Measurements from ENCODE around the gene FNBP1. TPM values are rescaled to one million over a fixed set of nuclear protein-coding genes. Genes with fewer than 3 reads are reported as not detected.
A peak's percentile ranks its signal among the peaks of the same experiment; 100 is the strongest.

Gene FNBP1
- total and polyA plus RNA-seq, 7 experiments from 2014 or later: 138 to 207 (median 166) TPM

DNA sequence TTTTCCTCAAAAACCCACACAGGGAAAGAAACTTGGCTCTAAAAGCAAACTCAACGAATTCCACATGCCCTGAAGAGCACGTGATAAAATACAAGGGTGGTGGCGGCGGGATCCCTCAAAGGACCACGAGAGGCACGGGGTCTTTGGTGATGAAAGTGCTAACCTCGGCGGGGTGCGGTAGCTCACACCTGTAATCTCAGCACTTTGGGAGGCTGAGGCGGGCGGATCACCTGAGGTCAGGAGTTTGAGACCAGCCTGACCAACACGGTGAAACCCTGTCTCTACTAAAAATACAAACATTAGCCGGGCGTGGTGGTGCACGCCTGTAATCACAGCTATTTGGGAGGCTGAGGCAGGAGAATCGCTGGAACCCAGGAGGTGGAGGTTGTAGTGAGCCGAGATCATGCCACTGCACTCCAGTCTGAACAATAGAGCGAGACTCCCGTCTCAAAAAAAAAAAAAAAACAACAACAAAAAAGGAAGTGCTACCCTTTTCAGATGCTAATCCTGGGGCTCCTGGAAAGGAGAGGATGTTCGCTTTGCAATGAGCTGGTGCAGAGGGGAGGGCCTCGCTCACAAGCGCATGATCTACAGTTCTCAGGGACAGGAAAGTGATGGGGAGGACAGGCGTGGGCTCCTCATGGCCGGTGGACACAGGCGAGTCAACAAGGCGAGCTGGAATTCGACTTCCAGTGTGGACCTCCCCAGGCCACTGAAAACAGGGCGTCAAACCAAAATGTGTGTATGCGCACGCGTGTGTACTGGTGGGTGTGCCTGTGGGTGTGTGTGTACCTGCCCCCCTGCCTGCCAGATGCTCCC is 153.7 kb downstream of the FNBP1 start:
- no peaks in the 10 kb centered on the region for H3K27me3 ChIP-seq (ENCODE audit: control insufficient read depth in 2 of 2, insufficient read depth in 2 of 2, low read length in 2 of 2)
- peak in 6 of 9 donors; percentile 41 to 49 (median 43) for DNase-seq
- no peaks in the 10 kb centered on the region for H3K9me3 ChIP-seq (ENCODE audit: control insufficient read depth in 2 of 3, low read length in 3 of 3)
- Mint-ChIP-seq H3K36me3 (peaks cover 0 to 48% (median 10%) of the 10 kb centered on the region in 5 donors), H3K9me3 (peaks cover 0 to 14% (median 0%) of the 10 kb centered on the region in 11 donors), H3K27ac (peak overlapping the region; percentile 97 to 100 (median 100)), H3K4me3 (peak overlapping the region; percentile 85 to 98 (median 94)), H3K4me1 (peaks cover 58 to 93% (median 72%) of the 10 kb centered on the region in 7 donors), H3K27me3 (peaks cover 0 to 4% (median 0%) of the 10 kb centered on the region in 5 donors)
- H3K4me3 ChIP-seq (ENCODE audit: low read length): peak overlapping the region; percentile 58
- peak overlapping the region; percentile 99 for H3K27ac ChIP-seq (ENCODE audit: low read depth, low read length)
- intact Hi-C loops (cut with micrococcal nuclease): loop anchor here (2.0 to 5.0 kb wide), 7 partner anchors 33 to 477 kb away; partner anchors contain the start of gene NTMT1 (in 1 of the 2)
- no peak for ATAC-seq
- ChIA-PET CTCF (interaction anchor here (0.9 to 1.0 kb wide), 3 partner anchors 150 to 164 kb away, joined by 3 to 4 read pairs (median 3); partner anchors contain the start of gene GPR107), POLR2A (interaction anchor here (0.6 to 11.8 kb wide), 19 partner anchors 9 to 1985 kb away, joined by 3 to 202 read pairs (median 4); partner anchors contain the start of genes C9orf78, FNBP1, GPR107 and PKN3)
- peaks cover 0 to 5% (median 0%) of the 10 kb centered on the region in 3 experiments for H3K36me3 ChIP-seq (ENCODE audit: control insufficient read depth in 2 of 3, insufficient read depth in 3 of 3, low read length in 3 of 3)
- H3K4me1 ChIP-seq (ENCODE audit: control insufficient read depth in 2 of 2, insufficient read depth in 2 of 2, low read length in 2 of 2): peaks cover 49 to 68% of the 10 kb centered on the region in 2 donors

DNA sequence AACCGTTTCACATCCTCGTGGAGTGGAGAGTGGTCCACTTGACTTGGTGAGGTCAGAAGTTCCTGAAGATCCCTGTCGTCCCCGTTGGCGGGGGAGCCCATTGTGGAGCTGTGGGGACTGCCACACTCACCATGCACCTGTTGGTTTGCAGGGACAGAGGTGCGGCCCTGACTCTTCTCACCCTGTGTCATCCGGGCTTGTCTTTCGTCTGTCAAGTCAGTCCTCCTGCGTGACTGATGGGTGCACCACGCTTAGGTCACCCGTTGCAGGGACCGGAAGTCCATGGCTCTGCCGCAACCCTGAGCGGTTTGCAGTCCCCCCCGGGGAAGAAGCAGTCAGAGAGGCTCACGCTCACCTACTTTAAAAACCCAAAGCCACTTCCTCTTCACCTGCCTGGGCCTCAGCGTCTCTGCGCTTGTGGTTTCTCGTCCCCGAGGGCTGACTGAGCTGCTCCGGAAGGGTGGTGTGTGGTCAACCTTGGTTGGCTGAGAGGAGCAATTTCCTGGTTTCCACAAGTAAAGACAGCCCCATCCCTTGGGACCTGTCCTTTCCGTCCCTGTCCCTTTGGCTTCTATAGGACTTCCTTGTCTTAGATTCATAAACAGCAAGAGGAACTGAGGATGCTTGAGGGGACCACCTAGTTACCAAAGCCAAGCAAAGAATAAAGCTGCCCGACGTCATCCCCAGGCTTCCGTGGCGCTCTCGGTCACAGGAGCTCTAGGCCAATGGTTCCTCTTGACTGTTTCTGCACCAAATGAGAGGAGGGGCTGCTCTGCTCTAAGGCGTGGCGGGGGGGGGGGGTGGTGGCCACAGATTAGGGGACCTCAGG is 154.5 kb downstream of the FNBP1 start:
- Histone ChIP-seq H3K27ac (ENCODE audit: low read depth, low read length) (peak overlapping the region; percentile 99), H3K27me3 (ENCODE audit: control insufficient read depth in 2 of 2, insufficient read depth in 2 of 2, low read length in 2 of 2) (no peaks in the 10 kb centered on the region), H3K4me1 (ENCODE audit: control insufficient read depth in 2 of 2, insufficient read depth in 2 of 2, low read length in 2 of 2) (peaks cover 50 to 69% of the 10 kb centered on the region in 2 donors), H3K4me3 (ENCODE audit: low read length) (peak overlapping the region; percentile 58), H3K36me3 (ENCODE audit: control insufficient read depth in 2 of 3, insufficient read depth in 3 of 3, low read length in 3 of 3) (peaks cover 0 to 5% (median 0%) of the 10 kb centered on the region in 3 experiments), H3K9me3 (ENCODE audit: control insufficient read depth in 2 of 3, low read length in 3 of 3) (no peaks in the 10 kb centered on the region)
- intact Hi-C loops (cut with micrococcal nuclease): loop anchor here (1.0 to 5.0 kb wide), 13 partner anchors 34 to 476 kb away; partner anchors contain the start of genes C9orf78 (in 1 of the 2), FNBP1 (in 1 of the 2), NTMT1 (in 1 of the 2) and USP20 (in 1 of the 2)
- DNase-seq (peak; percentile 68 to 96 (median 95)), ATAC-seq (peak; percentile 66)
- peaks cover 62 to 95% (median 73%) of the 10 kb centered on the region in 7 donors for H3K4me1 Mint-ChIP-seq
- H3K9me3 Mint-ChIP-seq: peaks cover 0 to 14% (median 0%) of the 10 kb centered on the region in 11 donors
- peaks cover 0 to 48% (median 8%) of the 10 kb centered on the region in 5 donors for H3K36me3 Mint-ChIP-seq
- ChIA-PET CTCF (interaction anchor here (0.7 to 1.4 kb wide), 4 partner anchors 54 to 212 kb away, joined by 3 to 4 read pairs (median 4); partner anchors contain the start of gene GPR107), POLR2A (interaction anchor here (0.6 to 11.8 kb wide), 24 partner anchors 10 to 1186 kb away, joined by 3 to 202 read pairs (median 5); partner anchors contain the start of genes C9orf78, FNBP1, GPR107 and PKN3)
- peak overlapping the region; percentile 85 to 98 (median 94) for H3K4me3 Mint-ChIP-seq
- peak overlapping the region; percentile 97 to 100 (median 100) for H3K27ac Mint-ChIP-seq
- peaks cover 0 to 4% (median 0%) of the 10 kb centered on the region in 5 donors for H3K27me3 Mint-ChIP-seq

DNA sequence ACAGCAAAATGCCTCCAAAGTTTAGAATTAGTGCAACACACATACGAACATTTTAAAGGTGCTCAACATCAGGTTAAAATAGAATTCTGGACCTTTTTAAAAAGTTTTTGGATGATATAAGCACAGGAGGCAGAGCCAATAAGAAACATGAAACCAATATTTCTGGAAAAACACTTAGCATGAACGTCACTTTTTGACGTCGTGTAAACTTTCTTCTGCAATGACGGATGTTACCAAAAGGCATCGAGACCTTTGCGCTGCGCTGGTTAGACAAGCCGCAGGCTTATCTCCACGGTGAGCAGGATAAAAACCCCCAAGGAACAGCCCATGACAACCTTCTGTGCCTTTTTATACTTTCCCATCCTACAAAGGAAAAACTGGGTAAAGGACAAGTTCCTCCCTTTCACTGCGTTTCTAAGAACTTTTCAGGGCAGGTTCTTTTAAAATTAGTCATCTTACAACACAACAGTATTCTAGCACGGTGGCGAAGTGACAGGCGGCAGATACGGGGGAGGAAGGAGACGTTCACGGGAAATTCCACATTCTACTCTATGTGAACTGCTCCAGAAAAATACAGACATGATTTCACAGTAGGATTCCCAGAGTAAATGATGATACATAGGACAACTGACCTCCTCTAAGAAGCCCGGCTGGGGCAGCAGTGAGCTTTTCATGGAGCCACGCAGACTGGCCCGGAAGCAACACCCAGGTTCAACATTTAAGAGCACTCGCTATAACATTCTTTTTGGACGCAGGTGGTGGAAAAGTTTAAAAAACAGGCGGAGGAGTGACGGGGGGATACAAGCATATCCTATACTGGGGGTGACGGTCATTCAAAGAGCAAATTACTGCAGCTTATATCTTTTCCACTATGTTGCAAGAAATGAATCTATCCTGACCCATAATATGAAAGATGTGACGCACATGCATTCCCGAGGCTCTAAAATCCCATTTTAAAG is 155.4 kb downstream of the FNBP1 start:
- H3K36me3 ChIP-seq (ENCODE audit: control insufficient read depth in 2 of 3, insufficient read depth in 3 of 3, low read length in 3 of 3): no peaks in the 10 kb centered on the region
- Mint-ChIP-seq H3K9me3 (peaks cover 0 to 14% (median 0%) of the 10 kb centered on the region in 11 donors), H3K27ac (peak overlapping the region; percentile 97 to 100 (median 100)), H3K4me3 (peak overlapping the region; percentile 85 to 98 (median 94)), H3K4me1 (peaks cover 62 to 89% (median 72%) of the 10 kb centered on the region in 7 donors), H3K36me3 (peaks cover 0 to 44% (median 5%) of the 10 kb centered on the region in 5 donors), H3K27me3 (peaks cover 0 to 4% (median 0%) of the 10 kb centered on the region in 5 donors)
- CTCF ChIA-PET: interaction anchor here (0.7 to 1.5 kb wide), 11 partner anchors 24 to 452 kb away, joined by 3 to 8 read pairs (median 4); partner anchors contain the start of gene GPR107
- peak overlapping the region; percentile 58 for H3K4me3 ChIP-seq (ENCODE audit: low read length)
- intact Hi-C loops (cut with micrococcal nuclease): loop anchor here (1.0 to 5.0 kb wide), 13 partner anchors 35 to 475 kb away; partner anchors contain the start of genes C9orf78 (in 1 of the 2), FNBP1 (in 1 of the 2), NTMT1 (in 1 of the 2) and USP20 (in 1 of the 2)
- peaks cover 44 to 63% of the 10 kb centered on the region in 2 donors for H3K4me1 ChIP-seq (ENCODE audit: control insufficient read depth in 2 of 2, insufficient read depth in 2 of 2, low read length in 2 of 2)
- DNase-seq (peak in 8 of 9 donors; percentile 65 to 94 (median 90)), ATAC-seq (peak; percentile 44)
- no peaks in the 10 kb centered on the region for H3K9me3 ChIP-seq (ENCODE audit: control insufficient read depth in 2 of 3, low read length in 3 of 3)
- POLR2A ChIA-PET: interaction anchor here (0.7 to 11.8 kb wide), 34 partner anchors 7 to 240 kb away, joined by 3 to 202 read pairs (median 5); partner anchors contain the start of genes C9orf78, FNBP1, GPR107 and USP20
- H3K27ac ChIP-seq (ENCODE audit: low read depth, low read length): peak overlapping the region; percentile 99
- H3K27me3 ChIP-seq (ENCODE audit: control insufficient read depth in 2 of 2, insufficient read depth in 2 of 2, low read length in 2 of 2): no peaks in the 10 kb centered on the region

DNA sequence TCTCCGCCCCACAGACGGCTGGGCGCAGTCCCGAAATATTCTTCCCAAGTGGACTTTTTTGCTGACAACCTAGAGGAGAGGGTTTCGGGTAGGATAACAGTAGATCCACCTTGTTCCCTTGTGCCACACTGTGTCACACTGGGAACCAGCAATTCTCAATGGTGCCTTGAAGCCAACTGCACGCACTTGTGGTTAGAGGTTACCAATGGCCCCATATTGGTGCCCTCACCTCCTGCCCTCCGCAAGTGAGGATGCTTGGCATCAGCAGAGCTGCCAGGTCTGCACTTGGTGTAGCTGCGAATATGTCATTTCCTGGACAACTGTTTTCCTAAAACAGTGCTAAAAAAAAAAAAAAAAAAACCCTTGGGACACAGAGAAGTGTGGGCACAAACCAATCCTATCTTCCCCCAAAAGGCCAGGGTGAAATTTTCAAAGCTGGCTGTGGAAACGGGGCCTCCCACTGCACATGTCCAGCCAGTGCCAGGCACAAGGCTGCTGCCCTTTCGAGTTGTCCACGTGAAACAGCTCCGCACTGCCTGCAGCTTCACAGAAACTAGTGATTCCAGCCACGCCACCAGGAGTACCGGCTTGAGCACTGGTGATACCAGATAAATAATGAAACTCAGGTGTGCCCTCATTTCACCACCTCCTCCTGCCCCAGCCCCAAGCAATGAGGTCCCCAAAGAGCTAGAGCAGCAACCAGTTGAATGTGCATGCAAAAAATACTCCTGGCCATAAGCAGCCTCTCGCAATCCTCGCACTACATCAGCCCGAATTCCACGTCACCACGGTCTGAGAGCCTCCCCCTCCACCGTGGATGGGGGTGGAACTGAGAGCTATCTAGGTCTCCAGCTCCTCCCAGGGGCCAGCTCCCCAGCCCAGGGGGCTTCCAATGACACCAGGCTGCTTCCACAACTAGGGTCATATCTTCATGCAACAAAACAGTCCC is 156.5 kb downstream of the FNBP1 start:
- peaks cover 33 to 52% of the 10 kb centered on the region in 2 donors for H3K4me1 ChIP-seq (ENCODE audit: control insufficient read depth in 2 of 2, insufficient read depth in 2 of 2, low read length in 2 of 2)
- ChIA-PET CTCF (interaction anchor here (0.6 to 2.5 kb wide), 24 partner anchors 7 to 451 kb away, joined by 3 to 10 read pairs (median 4); partner anchors contain the start of gene GPR107), POLR2A (interaction anchor here (0.6 to 11.8 kb wide), 28 partner anchors 8 to 253 kb away, joined by 3 to 202 read pairs (median 5); partner anchors contain the start of genes C9orf78, FNBP1, GPR107 and USP20)
- intact Hi-C loops (cut with micrococcal nuclease): loop anchor here (1.0 to 5.0 kb wide), 5 partner anchors 9 to 474 kb away; partner anchors contain the start of gene NTMT1 (in 1 of the 2)
- H3K27ac Mint-ChIP-seq: peak overlapping the region; percentile 97 to 100 (median 100)
- ATAC-seq (peak; percentile 33), DNase-seq (peak; percentile 50 to 90 (median 80))
- no peaks in the 10 kb centered on the region for H3K36me3 ChIP-seq (ENCODE audit: control insufficient read depth in 2 of 3, insufficient read depth in 3 of 3, low read length in 3 of 3)
- H3K4me1 Mint-ChIP-seq: peaks cover 53 to 78% (median 68%) of the 10 kb centered on the region in 7 donors
- H3K9me3 ChIP-seq (ENCODE audit: control insufficient read depth in 2 of 3, low read length in 3 of 3): no peaks in the 10 kb centered on the region
- peak overlapping the region; percentile 58 for H3K4me3 ChIP-seq (ENCODE audit: low read length)
- peak overlapping the region; percentile 99 for H3K27ac ChIP-seq (ENCODE audit: low read depth, low read length)
- H3K27me3 Mint-ChIP-seq: peaks cover 0 to 4% (median 0%) of the 10 kb centered on the region in 5 donors
- H3K36me3 Mint-ChIP-seq: peaks cover 0 to 37% (median 5%) of the 10 kb centered on the region in 5 donors
- H3K4me3 Mint-ChIP-seq: peak overlapping the region; percentile 85 to 98 (median 94)
- H3K9me3 Mint-ChIP-seq: peaks cover 0 to 14% (median 0%) of the 10 kb centered on the region in 11 donors
- H3K27me3 ChIP-seq (ENCODE audit: control insufficient read depth in 2 of 2, insufficient read depth in 2 of 2, low read length in 2 of 2): no peaks in the 10 kb centered on the region

Measured in naive thymus-derived CD4-positive, alpha-beta T cell (primary cell).